ENCODE measurements around the gene PICK1. TPM values are rescaled to one million over a fixed set of nuclear protein-coding genes. Genes with fewer than 3 reads are reported as not detected.

Gene PICK1
- total RNA-seq, 2 experiments from 2014 or later: 19.2 to 23.8 TPM

DNA sequence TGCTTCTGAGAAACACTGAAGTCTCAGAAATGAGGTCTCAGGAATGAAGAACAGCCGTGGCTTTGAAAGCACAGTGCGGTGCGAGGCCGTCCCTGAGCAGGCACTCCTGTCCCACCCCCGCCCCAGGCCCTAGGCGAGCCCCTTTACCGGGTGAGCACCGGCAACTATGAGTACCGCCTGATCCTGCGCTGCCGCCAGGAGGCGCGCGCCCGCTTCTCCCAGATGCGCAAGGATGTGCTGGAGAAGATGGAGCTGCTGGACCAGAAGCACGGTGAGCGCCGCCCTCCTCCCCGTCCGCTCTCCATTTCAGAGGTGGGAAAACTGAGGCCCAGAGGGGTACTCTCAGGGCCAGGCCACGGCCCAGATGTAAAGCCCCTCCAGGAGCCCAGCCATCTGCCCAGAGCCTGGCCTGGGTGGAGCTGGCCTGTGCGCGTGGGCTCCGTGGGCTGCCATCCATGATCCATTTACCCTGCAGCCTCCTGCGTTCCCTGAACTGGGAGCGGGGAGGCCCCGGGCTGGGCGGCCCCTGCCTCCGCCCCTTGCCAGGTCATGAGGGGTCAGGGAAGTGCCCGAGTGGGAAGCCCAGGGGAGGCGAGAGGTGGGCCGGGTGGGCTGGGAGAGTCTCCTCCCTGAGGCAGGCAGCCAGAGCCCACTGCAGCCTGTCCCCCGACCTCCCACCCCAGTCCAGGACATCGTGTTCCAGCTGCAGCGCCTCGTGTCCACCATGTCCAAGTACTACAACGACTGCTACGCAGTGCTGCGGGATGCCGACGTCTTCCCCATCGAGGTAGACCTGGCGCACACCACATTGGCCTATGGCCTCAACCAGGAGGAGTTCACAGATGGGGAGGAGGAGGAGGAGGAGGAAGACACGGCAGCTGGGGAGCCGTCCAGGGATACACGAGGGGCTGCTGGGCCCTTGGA is 17.2 kb downstream of the PICK1 start:
- Histone ChIP-seq H4K20me1 (ENCODE audit: insufficient read depth, low read length) (no peaks in the 10 kb centered on the region), H3K4me3 (ENCODE audit: low read depth, low read length, poor library complexity, severe bottlenecking) (no peak overlapping the region), H3K36me3 (ENCODE audit: insufficient read depth, low read length) (no peaks in the 10 kb centered on the region), H3K9me2 (ENCODE audit: insufficient read depth, low read length) (no peaks in the 10 kb centered on the region), H3K4me1 (ENCODE audit: insufficient read depth, low read length, poor library complexity, severe bottlenecking) (no peaks in the 10 kb centered on the region), H3K9me3 (ENCODE audit: low read length) (no peaks in the 10 kb centered on the region), H3K4me2 (ENCODE audit: low read length) (no peak overlapping the region), H3K27ac (ENCODE audit: low read depth, low read length, poor library complexity, severe bottlenecking) (no peak overlapping the region), H2AFZ (ENCODE audit: low read length) (no peak overlapping the region), H3K79me2 (ENCODE audit: insufficient read depth, low read depth, low read length) (no peaks in the 10 kb centered on the region)
- ChIA-PET POLR2A (no interaction called here), CTCF (ENCODE audit: unreplicated experiment) (no interaction called here)
- BruUV-seq (replicated peaks): no TSS peak
- no peak for DNase-seq (ENCODE audit: low spot score)
- intact Hi-C loops (cut with micrococcal nuclease; ENCODE audit: unreplicated experiment): no loop called here
- TF ChIP-seq EZH2phosphoT487 (IDR thresholded peaks at IDR 0.05; ENCODE audit: borderline replicate concordance, low read depth, low read length): no peak
- no peak for TF ChIP-seq CTCF (conservative IDR thresholded peaks at IDR 0.05; ENCODE audit: low read length)

GRCh38 chr22:38075105-38075825 is 18.1 kb downstream of the PICK1 start:
- no peak overlapping the region for H3K4me2 ChIP-seq (ENCODE audit: low read length)
- H3K4me1 ChIP-seq (ENCODE audit: insufficient read depth, low read length, poor library complexity, severe bottlenecking): no peaks in the 10 kb centered on the region
- no peak overlapping the region for H3K4me3 ChIP-seq (ENCODE audit: low read depth, low read length, poor library complexity, severe bottlenecking)
- POLR2A ChIA-PET: no interaction called here
- intact Hi-C loops (cut with micrococcal nuclease; ENCODE audit: unreplicated experiment): no loop called here
- CTCF ChIA-PET (ENCODE audit: unreplicated experiment): no interaction called here
- H3K36me3 ChIP-seq (ENCODE audit: insufficient read depth, low read length): no peaks in the 10 kb centered on the region
- TF ChIP-seq EZH2phosphoT487 (IDR thresholded peaks at IDR 0.05; ENCODE audit: borderline replicate concordance, low read depth, low read length) (no peak), CTCF (conservative IDR thresholded peaks at IDR 0.05; ENCODE audit: low read length) (no peak)
- no peaks in the 10 kb centered on the region for H3K9me3 ChIP-seq (ENCODE audit: low read length)
- no peaks in the 10 kb centered on the region for H3K79me2 ChIP-seq (ENCODE audit: insufficient read depth, low read depth, low read length)
- H2AFZ ChIP-seq (ENCODE audit: low read length): no peak overlapping the region
- H3K9me2 ChIP-seq (ENCODE audit: insufficient read depth, low read length): no peaks in the 10 kb centered on the region
- H4K20me1 ChIP-seq (ENCODE audit: insufficient read depth, low read length): no peaks in the 10 kb centered on the region
- no peak for DNase-seq (ENCODE audit: low spot score)
- no peak overlapping the region for H3K27ac ChIP-seq (ENCODE audit: low read depth, low read length, poor library complexity, severe bottlenecking)
- BruUV-seq (replicated peaks): no TSS peak

- H3K36me3 ChIP-seq (ENCODE audit: insufficient read depth, low read length): no peaks in the 10 kb centered on the region
- intact Hi-C loops (cut with micrococcal nuclease; ENCODE audit: unreplicated experiment): no loop called here
- H3K9me3 ChIP-seq (ENCODE audit: low read length): no peaks in the 10 kb centered on the region
- BruUV-seq (replicated peaks): no TSS peak
- H4K20me1 ChIP-seq (ENCODE audit: insufficient read depth, low read length): no peaks in the 10 kb centered on the region
- no peaks in the 10 kb centered on the region for H3K4me1 ChIP-seq (ENCODE audit: insufficient read depth, low read length, poor library complexity, severe bottlenecking)
- ChIA-PET CTCF (ENCODE audit: unreplicated experiment) (no interaction called here), POLR2A (no interaction called here)
- no peak overlapping the region for H3K4me3 ChIP-seq (ENCODE audit: low read depth, low read length, poor library complexity, severe bottlenecking)
- no peaks in the 10 kb centered on the region for H3K79me2 ChIP-seq (ENCODE audit: insufficient read depth, low read depth, low read length)
- H3K27ac ChIP-seq (ENCODE audit: low read depth, low read length, poor library complexity, severe bottlenecking): no peak overlapping the region
- no peak for DNase-seq (ENCODE audit: low spot score)
- no peaks in the 10 kb centered on the region for H3K9me2 ChIP-seq (ENCODE audit: insufficient read depth, low read length)
- no peak overlapping the region for H2AFZ ChIP-seq (ENCODE audit: low read length)
- TF ChIP-seq CTCF (conservative IDR thresholded peaks at IDR 0.05; ENCODE audit: low read length): no peak
- no peak for TF ChIP-seq EZH2phosphoT487 (IDR thresholded peaks at IDR 0.05; ENCODE audit: borderline replicate concordance, low read depth, low read length)
- H3K4me2 ChIP-seq (ENCODE audit: low read length): no peak overlapping the region
Observed at GRCh38 chr22:38075961-38076360, 18.8 kb downstream of the PICK1 start.

Measured in OCI-LY7 (cell line).